Testis (tissue), 3 donors: ENCODE measurements around the gene HOXA5. TPM values are rescaled to one million over a fixed set of nuclear protein-coding genes. Genes with fewer than 3 reads are reported as not detected.

Experiments used
- DNase-seq: peaks from one replicate; pipeline ENCODE4 v3.0.0-alpha.2; 2019
- H3K27ac ChIP-seq, 2 donors: fragments of 200-600 bp; sonication (generic); one replicate each; pipeline ENCODE4 v1.5.1; 2019
- H3K27me3 ChIP-seq: fragments of 200-600 bp; sonication (generic); one replicate; pipeline ENCODE4 v1.5.1; 2019
- H3K36me3 ChIP-seq: fragments of 200-600 bp; sonication (generic); one replicate; pipeline ENCODE4 v1.5.1; 2017; ENCODE audit warnings: low read depth; ENCODE audit errors: missing control alignments
- H3K4me1 ChIP-seq: fragments of 200-600 bp; sonication (generic); one replicate; pipeline ENCODE4 v1.5.1; 2019
- H3K4me3 ChIP-seq, 2 donors: fragments of 200-600 bp; sonication (generic); one replicate each; pipeline ENCODE4 v1.5.1; 2017 to 2019
- H3K9me3 ChIP-seq: fragments of 200-600 bp; sonication (generic); one replicate; pipeline ENCODE4 v1.5.1; 2017
- POLR2A ChIP-seq: fragments of 450-650 bp; IDR thresholded peaks from one replicate; pipeline ENCODE4 v1.6.1; 2017; ENCODE audit warnings: antibody characterized with exemption, mild to moderate bottlenecking, moderate library complexity
- whole genome bisulfite sequencing, 2 donors: methylation state at CpG; one replicate each; pipeline ENCODE4 v1.1.5; 2018; 5-methylcytosine and 5-hydroxymethylcytosine counted together
- intact Hi-C: fragments of 100-400 bp; cut with DNase I; formaldehyde crosslinking; loops from one replicate; pipeline ENCODE4 v1.15.1; 2023; ENCODE audit warnings: low total_unique reads
- polyA plus RNA-seq: library from polyadenylated mRNA; stranded (reverse); fragments of 350-450 nt; fragmentation: Illumina TruSeq; extraction: RNeasy Lipid Tissue Mini Kit (QIAGEN cat#74804); gene quantifications from one replicate; pipeline ENCODE4 v1.2.3, GENCODE V29; 2014; ENCODE audit warnings: low read depth, low replicate concordance; ENCODE audit not compliant: insufficient read depth
- total RNA-seq, 2 donors: library from RNA; depleted of rRNA; stranded (reverse); fragments of >200 nt; gene quantifications; one replicate each; pipeline ENCODE4 v1.2.3, GENCODE V29; 2016
- TF ChIP-seq, protein P1 (sequence below), 3 experiments: fragments of 450-650 bp in 2 of 3; fragments of 200-600 bp in 1 of 3; sonication (generic) in 1 of 3; IDR thresholded peaks; one replicate each; pipeline ENCODE4 v1.5.1; 2016 to 2019; ENCODE audit warnings: antibody characterized with exemption in 3 of 3, mild to moderate bottlenecking in 2 of 3, moderate library complexity in 1 of 3

HOXA5 gene
- total and polyA plus RNA-seq, 3 donors from 2014 or later, result 0.63 to 7.6 TPM; not detected in 1

DNA sequence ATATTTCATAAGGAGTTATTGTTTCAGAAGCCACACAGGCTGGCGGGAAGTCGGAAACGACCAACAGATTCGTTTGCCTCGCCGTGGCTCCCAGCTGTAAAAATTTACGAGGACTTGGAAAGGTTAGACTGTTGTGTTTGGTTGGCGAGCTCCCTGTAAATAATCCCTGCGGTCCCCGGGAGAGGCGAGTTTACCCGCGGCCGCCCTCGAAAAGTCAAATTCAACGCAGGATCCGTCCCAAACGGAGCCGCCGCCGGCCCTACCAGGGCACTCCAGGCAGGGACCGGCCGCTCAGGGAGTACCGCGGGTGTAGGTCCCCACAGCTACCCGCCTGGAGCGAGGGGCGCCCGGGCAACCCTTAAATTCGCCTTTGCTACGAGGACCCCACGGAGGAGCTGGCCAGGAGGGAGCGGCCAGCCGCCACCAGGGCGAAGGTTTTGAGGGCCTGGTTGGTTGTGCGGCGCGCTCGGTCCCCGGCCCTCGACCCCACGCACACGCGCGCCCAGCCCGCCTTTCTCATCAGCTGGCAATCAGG, 22.6 kb upstream of the HOXA5 start:
- 8 to 9% methylated on average over 15 to 32 of the region's 46 CpGs for WGBS, 2 donors
- intact Hi-C loops, result loop anchor here (10.0 kb wide), 1 partner anchor 791 kb away; no protein-coding TSS in a partner anchor
- no peaks in the 10 kb centered on the region for H3K36me3 ChIP-seq
- peak overlapping the region; percentile 36 to 48 for H3K4me3 ChIP-seq
- H3K9me3 ChIP-seq, result no peaks in the 10 kb centered on the region
- no peak for TF ChIP-seq POLR2A
- TF ChIP-seq, protein P1, sequence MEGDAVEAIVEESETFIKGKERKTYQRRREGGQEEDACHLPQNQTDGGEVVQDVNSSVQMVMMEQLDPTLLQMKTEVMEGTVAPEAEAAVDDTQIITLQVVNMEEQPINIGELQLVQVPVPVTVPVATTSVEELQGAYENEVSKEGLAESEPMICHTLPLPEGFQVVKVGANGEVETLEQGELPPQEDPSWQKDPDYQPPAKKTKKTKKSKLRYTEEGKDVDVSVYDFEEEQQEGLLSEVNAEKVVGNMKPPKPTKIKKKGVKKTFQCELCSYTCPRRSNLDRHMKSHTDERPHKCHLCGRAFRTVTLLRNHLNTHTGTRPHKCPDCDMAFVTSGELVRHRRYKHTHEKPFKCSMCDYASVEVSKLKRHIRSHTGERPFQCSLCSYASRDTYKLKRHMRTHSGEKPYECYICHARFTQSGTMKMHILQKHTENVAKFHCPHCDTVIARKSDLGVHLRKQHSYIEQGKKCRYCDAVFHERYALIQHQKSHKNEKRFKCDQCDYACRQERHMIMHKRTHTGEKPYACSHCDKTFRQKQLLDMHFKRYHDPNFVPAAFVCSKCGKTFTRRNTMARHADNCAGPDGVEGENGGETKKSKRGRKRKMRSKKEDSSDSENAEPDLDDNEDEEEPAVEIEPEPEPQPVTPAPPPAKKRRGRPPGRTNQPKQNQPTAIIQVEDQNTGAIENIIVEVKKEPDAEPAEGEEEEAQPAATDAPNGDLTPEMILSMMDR (IDR thresholded peaks at IDR 0.05), result no peak
- H3K27me3 ChIP-seq, result peaks cover 4% of the 10 kb centered on the region
- peaks cover 9% of the 10 kb centered on the region for H3K4me1 ChIP-seq
- no peak for DNase-seq
- H3K27ac ChIP-seq, result no peak overlapping the region

DNA sequence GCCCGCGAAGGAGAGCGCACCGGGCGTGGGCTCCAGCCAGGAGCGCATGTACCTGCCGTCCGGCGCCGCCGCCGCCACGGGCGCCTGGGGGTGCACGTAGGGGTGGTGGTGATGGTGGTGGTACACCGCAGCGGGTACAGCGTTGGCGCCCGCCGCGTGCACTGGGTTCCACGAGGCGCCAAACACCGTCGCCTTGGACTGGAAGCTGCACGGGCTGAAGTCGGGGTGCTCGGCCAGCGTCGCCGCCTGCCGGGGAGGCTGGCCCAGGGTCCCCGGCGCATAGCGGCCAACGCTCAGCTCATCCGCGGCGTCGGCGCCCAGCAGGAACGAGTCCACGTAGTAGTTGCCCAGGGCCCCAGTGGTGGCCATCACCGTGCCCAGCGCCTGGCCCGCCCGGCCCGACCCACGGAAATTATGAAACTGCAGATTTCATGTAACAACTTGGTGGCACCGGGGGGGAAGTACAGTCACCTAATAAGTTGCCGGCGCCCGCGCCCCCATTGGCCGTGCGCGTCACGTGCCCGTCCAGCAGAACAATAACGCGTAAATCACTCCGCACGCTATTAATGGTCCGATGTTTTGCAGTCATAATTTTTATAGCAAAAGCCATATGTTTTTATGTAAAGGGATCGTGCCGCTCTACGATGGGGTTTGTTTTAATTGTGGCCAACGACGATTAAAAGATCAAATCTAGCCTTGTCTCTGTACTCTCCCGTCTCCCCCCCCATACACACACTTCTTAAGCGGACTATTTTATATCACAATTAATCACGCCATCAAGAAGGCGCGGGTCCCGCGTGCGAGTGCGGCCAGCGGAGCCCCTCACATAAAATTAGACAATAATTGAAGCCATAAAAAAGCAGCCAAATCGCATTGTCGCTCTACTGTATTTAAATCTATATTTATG, 21.9 kb upstream of the HOXA5 start, which contains the start of gene HOXA9:
Gene HOXA9, minus strand, starts transcription at position 449 of the 907 bp plus-strand sequence. Its CDS starts 80 bp downstream, at position 369.
- TF ChIP-seq, protein P1 (IDR thresholded peaks at IDR 0.05), result no peak
- Histone ChIP-seq H3K36me3 (no peaks in the 10 kb centered on the region), H3K9me3 (no peaks in the 10 kb centered on the region), H3K27ac (no peak within 1 kb of the TSS), H3K27me3 (peaks cover 4% of the 10 kb centered on the region), H3K4me1 (peaks cover 10% of the 10 kb centered on the region), H3K4me3 (peak within 1 kb of the TSS; percentile 36 to 48)
- 5% methylated on average over 40 to 72 of the region's 82 CpGs for WGBS, 2 donors
- intact Hi-C loops, result loop anchor here (10.0 kb wide), 1 partner anchor 791 kb away; no protein-coding TSS in a partner anchor
- DNase-seq, result peak; percentile 67

DNA sequence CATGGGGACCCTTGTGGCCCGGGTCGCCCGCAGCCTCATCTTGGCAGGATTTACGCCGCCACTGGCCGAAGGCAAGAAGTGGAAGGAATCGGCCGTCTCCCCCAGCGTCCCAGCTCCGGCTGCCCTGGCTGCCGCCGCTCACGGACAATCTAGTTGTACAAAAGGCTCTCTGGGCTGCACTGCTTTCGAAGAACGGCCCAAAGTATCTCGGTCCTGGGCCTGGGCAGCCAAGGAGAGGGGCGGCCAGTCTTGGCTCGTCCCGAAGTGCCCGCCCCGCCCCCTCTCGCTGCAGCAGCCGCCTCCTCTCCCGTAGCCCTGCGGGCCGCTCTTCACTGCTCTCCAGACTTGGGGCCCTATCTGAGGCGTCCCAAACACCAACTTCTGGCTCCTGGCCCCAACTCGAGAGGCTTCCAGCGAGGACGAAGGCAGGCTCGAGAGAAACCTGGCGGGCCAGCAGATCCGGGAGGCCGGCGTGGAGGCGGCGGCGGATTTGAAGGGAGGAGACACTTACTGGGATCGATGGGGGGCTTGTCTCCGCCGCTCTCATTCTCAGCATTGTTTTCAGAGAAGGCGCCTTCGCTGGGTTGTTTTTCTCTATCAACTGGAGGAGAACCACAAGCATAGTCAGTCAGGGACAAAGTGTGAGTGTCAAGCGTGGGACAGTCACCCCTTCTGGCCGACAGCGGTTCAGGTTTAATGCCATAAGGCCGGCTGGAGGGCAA, 21.0 kb upstream of the HOXA5 start:
- intact Hi-C loops, result loop anchor here (10.0 kb wide), 1 partner anchor 790 kb away; no protein-coding TSS in a partner anchor
- no peaks in the 10 kb centered on the region for H3K9me3 ChIP-seq
- no peak for DNase-seq
- peak overlapping the region; percentile 25 to 48 for H3K4me3 ChIP-seq
- TF ChIP-seq, protein P1 (IDR thresholded peaks at IDR 0.05), result no peak
- TF ChIP-seq POLR2A, result no peak
- no peaks in the 10 kb centered on the region for H3K36me3 ChIP-seq
- H3K27me3 ChIP-seq, result peaks cover 4% of the 10 kb centered on the region
- no peak overlapping the region for H3K27ac ChIP-seq
- H3K4me1 ChIP-seq, result peaks cover 10% of the 10 kb centered on the region
- 5 to 14% methylated on average over 19 to 47 of the region's 47 CpGs for WGBS, 2 donors

DNA sequence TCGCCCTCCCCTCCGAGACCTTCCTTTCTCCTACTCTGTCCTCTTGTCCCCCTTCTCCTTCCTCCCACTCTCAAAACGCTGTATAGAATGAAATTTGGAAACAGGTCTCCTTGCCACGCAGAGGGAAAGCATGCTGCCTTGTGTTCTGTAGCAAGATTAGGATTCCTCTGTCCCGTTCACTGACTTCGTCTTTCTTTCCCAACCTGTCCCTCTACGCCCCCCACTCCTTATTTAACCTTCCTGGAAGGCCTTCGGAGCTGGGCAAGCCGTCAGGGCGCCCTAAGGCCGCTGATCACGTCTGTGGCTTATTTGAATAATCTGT, 20.5 kb upstream of the HOXA5 start:
- DNase-seq, result no peak
- no peak overlapping the region for H3K27ac ChIP-seq
- WGBS, 2 donors, result 20 to 39% methylated on average over 12 of the region's 12 CpGs
- H3K4me3 ChIP-seq, result no peak overlapping the region
- no peaks in the 10 kb centered on the region for H3K9me3 ChIP-seq
- TF ChIP-seq POLR2A, result no peak
- TF ChIP-seq, protein P1 (IDR thresholded peaks at IDR 0.05), result no peak
- intact Hi-C loops, result loop anchor here (10.0 kb wide), 1 partner anchor 789 kb away; no protein-coding TSS in a partner anchor
- peaks cover 10% of the 10 kb centered on the region for H3K4me1 ChIP-seq
- peaks cover 4% of the 10 kb centered on the region for H3K27me3 ChIP-seq
- no peaks in the 10 kb centered on the region for H3K36me3 ChIP-seq
